Measurements from ENCODE around the gene DGKB. TPM values are rescaled to one million over a fixed set of nuclear protein-coding genes. Genes with fewer than 3 reads are reported as not detected.

The DGKB gene
- total RNA-seq, 1 experiment from 2014 or later = 0.48 TPM

GRCh38 chr7:14289957-14290356 is 612.6 kb downstream of the DGKB start:
- TF ChIP-seq, protein P1, sequence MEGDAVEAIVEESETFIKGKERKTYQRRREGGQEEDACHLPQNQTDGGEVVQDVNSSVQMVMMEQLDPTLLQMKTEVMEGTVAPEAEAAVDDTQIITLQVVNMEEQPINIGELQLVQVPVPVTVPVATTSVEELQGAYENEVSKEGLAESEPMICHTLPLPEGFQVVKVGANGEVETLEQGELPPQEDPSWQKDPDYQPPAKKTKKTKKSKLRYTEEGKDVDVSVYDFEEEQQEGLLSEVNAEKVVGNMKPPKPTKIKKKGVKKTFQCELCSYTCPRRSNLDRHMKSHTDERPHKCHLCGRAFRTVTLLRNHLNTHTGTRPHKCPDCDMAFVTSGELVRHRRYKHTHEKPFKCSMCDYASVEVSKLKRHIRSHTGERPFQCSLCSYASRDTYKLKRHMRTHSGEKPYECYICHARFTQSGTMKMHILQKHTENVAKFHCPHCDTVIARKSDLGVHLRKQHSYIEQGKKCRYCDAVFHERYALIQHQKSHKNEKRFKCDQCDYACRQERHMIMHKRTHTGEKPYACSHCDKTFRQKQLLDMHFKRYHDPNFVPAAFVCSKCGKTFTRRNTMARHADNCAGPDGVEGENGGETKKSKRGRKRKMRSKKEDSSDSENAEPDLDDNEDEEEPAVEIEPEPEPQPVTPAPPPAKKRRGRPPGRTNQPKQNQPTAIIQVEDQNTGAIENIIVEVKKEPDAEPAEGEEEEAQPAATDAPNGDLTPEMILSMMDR (conservative IDR thresholded peaks at IDR 0.05) = no peak
- no peak for TF ChIP-seq EZH2 (IDR thresholded peaks at IDR 0.05; ENCODE audit: low read depth)
- CTCF ChIA-PET = no interaction called here
- Histone ChIP-seq H3K79me2 (ENCODE audit: low read depth) (no peaks in the 10 kb centered on the region), H3K9me2 (ENCODE audit: insufficient read depth) (no peaks in the 10 kb centered on the region), H3K4me1 (replicated peaks; ENCODE audit: insufficient read depth) (no peaks in the 10 kb centered on the region), H3K4me3 (no peak overlapping the region), H3K4me2 (no peak overlapping the region), H3K27ac (no peak overlapping the region), H3F3A (ENCODE audit: insufficient read depth, low read depth) (no peaks in the 10 kb centered on the region), H4K20me1 (ENCODE audit: insufficient read depth) (no peaks in the 10 kb centered on the region), H3K36me3 (ENCODE audit: low read depth) (no peaks in the 10 kb centered on the region), H2AFZ (no peak overlapping the region), H3K27me3 (ENCODE audit: insufficient read depth, low read depth) (no peaks in the 10 kb centered on the region), H3K9me3 (ENCODE audit: insufficient read depth, low read depth) (no peaks in the 10 kb centered on the region)
- intact Hi-C loops (cut with micrococcal nuclease; ENCODE audit: unreplicated experiment) = no loop called here
- DNase-seq = no peak
- POLR2A ChIA-PET (ENCODE audit: unreplicated experiment) = interaction anchor here (0.8 kb wide), 1 partner anchor 396 kb away, joined by 3 read pairs; no protein-coding TSS in a partner anchor
- no TSS peak for BruUV-seq (replicated peaks)

DNA sequence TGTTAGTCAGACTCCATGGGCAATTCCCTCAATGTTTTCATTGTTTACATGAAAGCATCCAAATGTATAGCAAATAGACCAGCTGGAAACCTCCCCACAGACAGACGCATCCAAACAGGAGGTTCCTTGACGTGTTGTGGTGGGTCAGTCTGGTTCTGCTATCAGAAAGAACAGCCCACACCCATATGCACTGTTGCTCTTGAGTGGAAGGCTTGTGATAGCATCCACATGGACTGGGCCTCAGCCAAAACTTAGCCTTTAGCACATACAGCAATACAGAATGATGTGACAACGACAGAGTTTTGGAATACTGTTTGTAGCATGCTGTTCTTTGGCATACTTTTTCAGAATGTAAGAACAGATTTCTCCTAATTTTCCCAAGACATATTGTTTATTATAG is 613.9 kb downstream of the DGKB start:
- CTCF ChIA-PET = interaction anchor here (0.5 kb wide), 1 partner anchor 67 kb away, joined by 12 read pairs; no protein-coding TSS in a partner anchor
- Histone ChIP-seq H3K36me3 (ENCODE audit: low read depth) (no peaks in the 10 kb centered on the region), H3K79me2 (ENCODE audit: low read depth) (no peaks in the 10 kb centered on the region), H3F3A (ENCODE audit: insufficient read depth, low read depth) (no peaks in the 10 kb centered on the region), H3K27me3 (ENCODE audit: insufficient read depth, low read depth) (no peaks in the 10 kb centered on the region), H3K9me3 (ENCODE audit: insufficient read depth, low read depth) (no peaks in the 10 kb centered on the region), H3K4me2 (no peak overlapping the region), H3K27ac (no peak overlapping the region), H2AFZ (no peak overlapping the region), H4K20me1 (ENCODE audit: insufficient read depth) (no peaks in the 10 kb centered on the region), H3K4me1 (replicated peaks; ENCODE audit: insufficient read depth) (no peaks in the 10 kb centered on the region), H3K4me3 (no peak overlapping the region), H3K9me2 (ENCODE audit: insufficient read depth) (no peaks in the 10 kb centered on the region)
- TF ChIP-seq EZH2 (IDR thresholded peaks at IDR 0.05; ENCODE audit: low read depth) = no peak
- TF ChIP-seq, protein P1 (conservative IDR thresholded peaks at IDR 0.05) = no peak
- DNase-seq = no peak
- intact Hi-C loops (cut with micrococcal nuclease; ENCODE audit: unreplicated experiment) = no loop called here
- POLR2A ChIA-PET (ENCODE audit: unreplicated experiment) = no interaction called here
- no TSS peak for BruUV-seq (replicated peaks)

GRCh38 chr7:14287398-14287797 is 615.2 kb downstream of the DGKB start:
- Histone ChIP-seq H2AFZ (no peak overlapping the region), H3K79me2 (ENCODE audit: low read depth) (no peaks in the 10 kb centered on the region), H3K36me3 (ENCODE audit: low read depth) (no peaks in the 10 kb centered on the region), H3K9me2 (ENCODE audit: insufficient read depth) (no peaks in the 10 kb centered on the region), H3K4me2 (no peak overlapping the region), H3K4me3 (no peak overlapping the region), H3K27ac (no peak overlapping the region), H3K4me1 (replicated peaks; ENCODE audit: insufficient read depth) (no peaks in the 10 kb centered on the region), H3K27me3 (ENCODE audit: insufficient read depth, low read depth) (no peaks in the 10 kb centered on the region), H3F3A (ENCODE audit: insufficient read depth, low read depth) (no peaks in the 10 kb centered on the region), H3K9me3 (ENCODE audit: insufficient read depth, low read depth) (no peaks in the 10 kb centered on the region), H4K20me1 (ENCODE audit: insufficient read depth) (no peaks in the 10 kb centered on the region)
- POLR2A ChIA-PET (ENCODE audit: unreplicated experiment) = no interaction called here
- no peak for DNase-seq
- BruUV-seq (replicated peaks) = no TSS peak
- intact Hi-C loops (cut with micrococcal nuclease; ENCODE audit: unreplicated experiment) = no loop called here
- TF ChIP-seq EZH2 (IDR thresholded peaks at IDR 0.05; ENCODE audit: low read depth) = no peak
- TF ChIP-seq, protein P1 (conservative IDR thresholded peaks at IDR 0.05) = no peak
- CTCF ChIA-PET = no interaction called here

Measured in PC-9 (cell line).